Measurements from ENCODE around the gene SLC25A33. TPM values are rescaled to one million over a fixed set of nuclear protein-coding genes. Genes with fewer than 3 reads are reported as not detected.

The SLC25A33 gene
- total RNA-seq, 1 experiment from 2014 or later: 4.9 TPM

GRCh38 chr1:9634582-9634981, 95.3 kb downstream of the SLC25A33 start:
- in situ Hi-C loops (cut with HindIII; ENCODE audit: low pct_unique_long_range_greater_than_20kb, low sequenced_read_pairs): no loop called here
- DNase-seq (ENCODE audit: low read depth): no peak

Other genes starting within 250 kb of the SLC25A33 start
- gene SPSB1, start 246.6 kb upstream of the SLC25A33 start, total RNA-seq (2014; rRNA removed; shearing (Covaris generic); ENCODE audit: low replicate concordance): 32.9 and 36.4 TPM in 2 replicates
- gene TMEM201, start 49.4 kb downstream of the SLC25A33 start, total RNA-seq (2014; rRNA removed; shearing (Covaris generic); ENCODE audit: low replicate concordance): 8.1 and 9.4 TPM in 2 replicates
- 2.7 and 7.0 TPM in 2 replicates for gene PIK3CD, start 112.3 kb downstream of the SLC25A33 start, total RNA-seq (2014; rRNA removed; shearing (Covaris generic); ENCODE audit: low replicate concordance)

Data from Caki2 (cell line).